GM12878 (cell line): Measurements from ENCODE around the gene TATDN2. TPM values are rescaled to one million over a fixed set of nuclear protein-coding genes. Genes with fewer than 3 reads are reported as not detected.

Experiments used
- ATAC-seq: fragments of 200-7000 bp; cut with Tn5 transposase; 3 replicates; pipeline ENCODE4 v1.9.1; 2020; ENCODE audit warnings: mild to moderate bottlenecking, moderate library complexity
- BruUV-seq: library from RNA; stranded (reverse); fragments of 400-500 nt; replicated peaks from 2 replicates; lab custom pipeline; 2021; lab: Mats Ljungman, UMichigan
- CTCF ChIA-PET: fragments of 300-600 bp; sonication (Branson Sonifier 250); formaldehyde crosslinking; extraction: SDS; loops from one replicate; lab custom pipeline; 2021; ENCODE audit warnings: inconsistent platforms; lab: Yijun Ruan, JAX
- POLR2A ChIA-PET: fragments of 350-600 bp; formaldehyde crosslinking; extraction: SDS; loops from one replicate; lab custom pipeline; 2021; ENCODE audit warnings: inconsistent platforms; lab: Charles Lee
- RAD21 ChIA-PET: fragments of 300-600 bp; sonication (Branson Sonifier 250); formaldehyde crosslinking; loops from one replicate; lab custom pipeline; 2023; ENCODE audit warnings: antibody characterized with exemption; ENCODE audit not compliant: unreplicated experiment; lab: Charles Lee
- SMC1A ChIA-PET: fragments of 300-600 bp; sonication (Branson Sonifier 250); formaldehyde crosslinking; loops from one replicate; lab custom pipeline; 2023; ENCODE audit not compliant: unreplicated experiment, uncharacterized antibody; lab: Charles Lee
- DNase-seq: peaks from one replicate; pipeline ENCODE4 v3.0.0-alpha.2; 2011; ENCODE audit warnings: low read depth, low spot score
- FAIRE-seq: peaks from 3 replicates; lab custom pipeline; 2011; peaks lifted over from hg19 to GRCh38; lab: Jason Lieb, UNC
- H2AFZ ChIP-seq: 2 replicates; pipeline ENCODE4 v1.6.0; 2011; ENCODE audit warnings: low read depth, low read length, control low read depth; ENCODE audit not compliant: control insufficient read depth
- H3K27ac ChIP-seq: 2 replicates; pipeline ENCODE4 v1.5.1; 2011; ENCODE audit warnings: control low read depth; ENCODE audit not compliant: control insufficient read depth, insufficient read depth
- H3K27me3 ChIP-seq, 2 experiments: replicated peaks in 1 of 2; 2 replicates each; pipeline versions ENCODE4 v1.6.0 to v1.6.1; 2011; ENCODE audit warnings: low read length in 1 of 2; ENCODE audit not compliant: control insufficient read depth in 2 of 2, insufficient read depth in 2 of 2
- H3K36me3 ChIP-seq, 2 experiments: 2 replicates each; pipeline ENCODE4 v1.5.1; 2011; ENCODE audit warnings: low read length in 1 of 2; ENCODE audit not compliant: control insufficient read depth in 2 of 2, insufficient read depth in 2 of 2
- H3K4me1 ChIP-seq: 2 replicates; pipeline ENCODE4 v1.6.1; 2011; ENCODE audit warnings: mild to moderate bottlenecking, low read length, moderate library complexity, mixed read lengths; ENCODE audit not compliant: control insufficient read depth, insufficient read depth
- H3K4me2 ChIP-seq: 2 replicates; pipeline ENCODE4 v1.6.0; 2011; ENCODE audit warnings: control low read depth; ENCODE audit not compliant: control insufficient read depth, insufficient read depth
- H3K4me3 ChIP-seq: fragments of 200-600 bp; sonication (generic); 2 replicates; pipeline ENCODE4 v1.5.1; 2016
- H3K79me2 ChIP-seq: 2 replicates; pipeline ENCODE4 v1.6.0; 2011; ENCODE audit warnings: low read length; ENCODE audit not compliant: control insufficient read depth, insufficient read depth
- H3K9ac ChIP-seq: 2 replicates; pipeline ENCODE4 v1.8.0; 2011; ENCODE audit warnings: low read length, control low read depth, mixed read lengths; ENCODE audit not compliant: control insufficient read depth, insufficient read depth
- H3K9me3 ChIP-seq: replicated peaks from 3 replicates; pipeline ENCODE4 v1.5.1; 2011; ENCODE audit warnings: mild to moderate bottlenecking, low read length; ENCODE audit not compliant: control insufficient read depth, insufficient read depth
- H4K20me1 ChIP-seq: 2 replicates; pipeline ENCODE4 v1.6.0; 2011; ENCODE audit not compliant: control insufficient read depth, insufficient read depth
- BMI1 ChIP-seq: fragments of 450-650 bp; IDR thresholded peaks from 2 replicates; pipeline ENCODE4 v1.6.1; 2016; ENCODE audit warnings: mild to moderate bottlenecking, moderate library complexity, borderline replicate concordance
- CBX5 ChIP-seq: sonication (generic); IDR thresholded peaks from 2 replicates; pipeline ENCODE4 v1.6.1; 2016; ENCODE audit warnings: low read depth, moderate library complexity, mild to moderate bottlenecking, inconsistent platforms
- KLF5 ChIP-seq: fragments of 450-650 bp; IDR thresholded peaks from 2 replicates; pipeline ENCODE4 v1.6.1; 2014; ENCODE audit warnings: mild to moderate bottlenecking; ENCODE audit not compliant: partially characterized antibody
- STAT3 ChIP-seq: IDR thresholded peaks from 2 replicates; pipeline ENCODE4 v1.6.1; 2011; ENCODE audit warnings: low read depth, low read length, improper control_type of control experiment
- ZSCAN29 ChIP-seq: fragments of 450-650 bp; IDR thresholded peaks from 2 replicates; pipeline ENCODE4 v1.6.1; 2017; ENCODE audit warnings: mild to moderate bottlenecking, moderate library complexity
- WGBS: methylation state at CpG from one replicate; pipeline ENCODE4 v1.1.6; 2016; ENCODE audit warnings: low lambda C conversion rate; ENCODE audit not compliant: insufficient replicate concordance, insufficient coverage; ENCODE audit errors: missing lambda C conversion rate; 5-methylcytosine and 5-hydroxymethylcytosine counted together
- in situ Hi-C: fragments of 300-500 bp; cut with MboI; formaldehyde crosslinking; loops from 9 replicates; pipeline ENCODE4 v1.14.3; 2018; ENCODE audit warnings: mixed read lengths
- intact Hi-C: fragments of 100-400 bp; cut with micrococcal nuclease; formaldehyde crosslinking; loops from one replicate; pipeline ENCODE4 v1.14.2; 2022; ENCODE audit not compliant: unreplicated experiment
- polyA plus RNA-seq, 11 experiments: library from polyadenylated mRNA; depleted of rRNA in 4 of 11; unstranded in 6 of 11; stranded (reverse) in 5 of 11; fragments of >200 nt; fragmentation: Nextera tagmentation in 4 of 11; fragmentation: Illumina TruSeq in 1 of 11; extraction: Ambion mirVana in 4 of 11; extraction: Trizol in 1 of 11; gene quantifications; 1 replicate in 1 of 11; 2 replicates in 10 of 11; pipeline versions ENCODE4 v1.2.1 to v1.2.3, GENCODE V29; 2011 to 2016; ENCODE audit warnings: inconsistent platforms in 2 of 11, missing spikeins in 2 of 11, low read depth in 1 of 11
- total RNA-seq, 4 experiments: library from RNA; depleted of rRNA in 3 of 4; stranded (reverse); fragments of >200 nt in 3 of 4; fragmentation: Illumina TruSeq in 1 of 4; extraction: Trizol in 1 of 4; gene quantifications; 2 replicates each; pipeline versions ENCODE4 v1.2.1 to v1.2.3, GENCODE V29; 2013 to 2021
- TF ChIP-seq, protein P1 (sequence below): fragments of 450-650 bp; IDR thresholded peaks from 2 replicates; pipeline ENCODE4 v1.6.1; 2016; ENCODE audit warnings: mild to moderate bottlenecking

The TATDN2 gene
- total and polyA plus RNA-seq, 10 of the 15 experiments (the other 5 are each of a cell fraction or from before 2014, with no cell fraction given): 4.2 to 36.5 (median 15.8) TPM

DNA sequence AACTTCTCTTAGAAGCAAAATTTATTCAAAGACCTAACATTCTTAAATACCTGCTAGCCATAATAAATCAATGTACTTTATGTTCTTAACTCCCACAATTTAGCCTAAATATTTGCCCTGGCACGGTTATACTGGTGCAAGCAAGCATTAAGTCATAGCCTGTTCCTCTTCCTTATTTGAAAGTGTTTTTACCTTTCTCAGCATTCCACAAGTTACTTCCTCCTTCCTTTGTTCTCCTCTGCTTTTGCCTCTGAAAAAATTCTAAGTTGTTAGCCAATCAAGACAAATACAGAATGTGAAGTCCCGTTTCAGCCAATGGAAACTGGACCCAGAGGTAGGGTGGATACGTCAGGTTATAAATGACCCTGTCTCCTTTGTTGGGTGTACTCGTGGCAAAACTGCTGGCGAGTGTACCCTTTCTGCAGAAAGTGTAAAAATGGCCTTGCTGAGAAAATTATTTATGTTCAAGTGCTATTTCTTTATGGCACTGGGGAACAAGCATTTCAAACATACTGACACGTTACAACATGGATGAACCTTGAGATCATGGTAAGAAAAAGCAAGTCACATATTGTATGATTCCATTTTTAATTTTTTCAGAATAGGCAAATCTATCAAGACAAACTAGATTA, 3.1 kb upstream of the TATDN2 start:
- H3K27me3 ChIP-seq: no peaks in the 10 kb centered on the region
- in situ Hi-C loops (no loop called here), intact Hi-C loops (no loop called here)
- no peak for DNase-seq
- no peak for ATAC-seq
- no peak overlapping the region for H3K4me2 ChIP-seq
- H3K27ac ChIP-seq: no peak overlapping the region
- H3K9me3 ChIP-seq: peaks cover 12% of the 10 kb centered on the region
- no peaks in the 10 kb centered on the region for H3K36me3 ChIP-seq
- CTCF ChIA-PET: no interaction called here
- H3K4me1 ChIP-seq: peaks cover 13% of the 10 kb centered on the region
- H3K9ac ChIP-seq: no peak overlapping the region
- peaks cover 20% of the 10 kb centered on the region for H3K79me2 ChIP-seq
- BruUV-seq: no TSS peak
- WGBS: 92% methylated on average over 6 of the region's 6 CpGs
- no peak overlapping the region for H3K4me3 ChIP-seq
- no peak for TF ChIP-seq BMI1
- peak; percentile 99 for TF ChIP-seq CBX5
- peak; percentile 55 for TF ChIP-seq KLF5
- TF ChIP-seq ZSCAN29: no peak
- TF ChIP-seq, all 136 proteins: peak for 2
- ChIA-PET POLR2A (no interaction called here), SMC1A (no interaction called here), RAD21 (no interaction called here)
- no peak overlapping the region for H2AFZ ChIP-seq
- H4K20me1 ChIP-seq: no peaks in the 10 kb centered on the region
- FAIRE-seq: no peak

DNA sequence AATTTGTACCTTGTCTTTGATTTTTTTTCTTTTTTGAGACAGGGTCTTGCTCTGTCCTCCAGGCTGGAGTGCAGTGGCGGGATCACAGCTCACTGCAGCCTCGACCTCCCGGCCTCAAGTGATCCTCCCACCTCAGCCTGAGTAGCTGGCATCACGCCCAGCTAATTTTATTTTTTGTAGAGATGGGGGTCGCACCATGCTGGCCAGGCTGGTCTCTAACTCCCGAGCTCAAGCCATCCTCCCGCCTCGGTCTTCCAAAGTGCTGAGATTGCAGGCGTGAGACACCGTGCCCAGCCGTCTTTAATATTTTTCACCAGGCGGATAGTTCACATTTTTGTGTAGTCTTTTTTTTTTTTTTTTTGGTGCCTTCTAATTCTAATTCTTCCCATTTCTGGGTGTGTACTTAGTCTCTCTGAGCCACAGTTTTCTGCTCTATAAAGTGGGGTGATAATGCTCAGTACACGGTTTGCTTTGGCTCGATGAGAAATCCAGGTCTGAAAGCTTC, 528 bp upstream of the TATDN2 start:
- TF ChIP-seq, protein P1, sequence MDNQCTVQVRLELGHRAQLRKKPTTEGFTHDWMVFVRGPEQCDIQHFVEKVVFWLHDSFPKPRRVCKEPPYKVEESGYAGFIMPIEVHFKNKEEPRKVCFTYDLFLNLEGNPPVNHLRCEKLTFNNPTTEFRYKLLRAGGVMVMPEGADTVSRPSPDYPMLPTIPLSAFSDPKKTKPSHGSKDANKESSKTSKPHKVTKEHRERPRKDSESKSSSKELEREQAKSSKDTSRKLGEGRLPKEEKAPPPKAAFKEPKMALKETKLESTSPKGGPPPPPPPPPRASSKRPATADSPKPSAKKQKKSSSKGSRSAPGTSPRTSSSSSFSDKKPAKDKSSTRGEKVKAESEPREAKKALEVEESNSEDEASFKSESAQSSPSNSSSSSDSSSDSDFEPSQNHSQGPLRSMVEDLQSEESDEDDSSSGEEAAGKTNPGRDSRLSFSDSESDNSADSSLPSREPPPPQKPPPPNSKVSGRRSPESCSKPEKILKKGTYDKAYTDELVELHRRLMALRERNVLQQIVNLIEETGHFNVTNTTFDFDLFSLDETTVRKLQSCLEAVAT: peak; percentile 43; the same call in 1 of the 2 replicates
- no peak for TF ChIP-seq STAT3
- Histone ChIP-seq H3K27me3 (no peaks in the 10 kb centered on the region), H4K20me1 (no peaks in the 10 kb centered on the region), H3K4me3 (no peak overlapping the region), H3K9me3 (peaks cover 12% of the 10 kb centered on the region), H3K36me3 (0 out of 4 replicates have a peak, but pooled peaks cover 0 to 3% of the 10 kb centered on the region in 2 experiments), H2AFZ (peak overlapping the region; percentile 88), H3K27ac (peak overlapping the region; percentile 63), H3K4me1 (peaks cover 6% of the 10 kb centered on the region), H3K4me2 (peak overlapping the region; percentile 79), H3K79me2 (peaks cover 38% of the 10 kb centered on the region), H3K9ac (peak overlapping the region; percentile 79; the same call in 1 of the 2 replicates)
- SMC1A ChIA-PET: interaction anchor here (0.7 to 1.3 kb wide), 9 partner anchors 15 to 854 kb away, joined by 3 to 6 read pairs (median 3); partner anchors contain the start of genes CRELD1 and GHRL
- BruUV-seq: no TSS peak
- CTCF ChIA-PET: interaction anchor here (0.5 to 1.7 kb wide), 11 partner anchors 10 to 965 kb away, joined by 3 to 5 read pairs (median 4); partner anchors contain the start of gene IRAK2
- ATAC-seq (no peak), DNase-seq (no peak), FAIRE-seq (no peak)
- 68% methylated on average over 14 of the region's 14 CpGs for WGBS
- in situ Hi-C loops: no loop called here
- RAD21 ChIA-PET: interaction anchor here (0.6 to 1.9 kb wide), 9 partner anchors 14 to 314 kb away, joined by 3 to 11 read pairs (median 4); partner anchors contain the start of genes CRELD1, GHRL and SEC13
- POLR2A ChIA-PET: interaction anchor here (0.7 to 1.9 kb wide), 11 partner anchors 14 to 404 kb away, joined by 3 to 11 read pairs (median 5); partner anchors contain the start of genes CRELD1, RPUSD3 and SEC13
- intact Hi-C loops: loop anchor here (1.0 kb wide), 2 partner anchors 45 to 48 kb away; partner anchors contain the start of gene GHRL
